HEK293 (cell line): Measurements from ENCODE around the gene GTPBP4.
A peak's percentile ranks its signal among the peaks of the same experiment; 100 is the strongest.

Experiments
- CTCF ChIA-PET: fragments of 350-600 bp; formaldehyde crosslinking; extraction: SDS; loops from one replicate; lab custom pipeline; 2021; ENCODE audit warnings: antibody characterized with exemption; lab: Yijun Ruan, JAX
- POLR2A ChIA-PET: fragments of 300-600 bp; formaldehyde crosslinking; extraction: SDS; loops from one replicate; lab custom pipeline; 2020; ENCODE audit warnings: antibody characterized with exemption, inconsistent platforms; lab: Yijun Ruan, JAX
- H3K27ac ChIP-seq: fragments of 200-500 bp; sonication (Bioruptor generic); 2 replicates; pipeline ENCODE4 v1.5.1; 2014; ENCODE audit warnings: low read depth, low read length, control low read depth, inconsistent platforms; ENCODE audit errors: extremely low read depth
- H3K36me3 ChIP-seq, 2 experiments: fragments of 200-500 bp in 1 of 2; sonication (Bioruptor generic) in 1 of 2; 1 replicate in 1 of 2; 2 replicates in 1 of 2; pipeline ENCODE4 v1.5.1; 2014 to 2017; ENCODE audit warnings: inconsistent platforms in 2 of 2, low read length in 2 of 2; ENCODE audit not compliant: control insufficient read depth in 2 of 2, insufficient read depth in 1 of 2
- H3K4me1 ChIP-seq: fragments of 200-500 bp; sonication (Bioruptor generic); 2 replicates; pipeline ENCODE4 v1.5.1; 2014; ENCODE audit warnings: mild to moderate bottlenecking, low read length, inconsistent platforms; ENCODE audit not compliant: control insufficient read depth, insufficient read depth
- H3K4me3 ChIP-seq: 2 replicates; pipeline ENCODE4 v1.5.1; 2011; ENCODE audit warnings: low read depth, mild to moderate bottlenecking, control low read depth, low read length, moderate library complexity
- H3K9me3 ChIP-seq: fragments of 200-500 bp; sonication (Bioruptor generic); 2 replicates; pipeline ENCODE4 v1.5.1; 2014; ENCODE audit warnings: low read depth, low read length, inconsistent platforms; ENCODE audit not compliant: control insufficient read depth, insufficient read depth
- CTCF ChIP-seq: fragments of 450-650 bp; formaldehyde crosslinking; IDR thresholded peaks from 2 replicates; pipeline ENCODE4 v1.5.1; 2016; ENCODE audit warnings: missing biosample characterization, missing genetic modification characterization
- EGR2 ChIP-seq: fragments of 450-650 bp; formaldehyde crosslinking; IDR thresholded peaks from 2 replicates; pipeline ENCODE4 v1.5.1; 2016; ENCODE audit warnings: low read depth, missing biosample characterization, missing genetic modification characterization
- ELK4 ChIP-seq: IDR thresholded peaks from 2 replicates; pipeline ENCODE4 v1.6.1; 2011; ENCODE audit warnings: mild to moderate bottlenecking, low read depth, low read length, borderline replicate concordance
- INSM2 ChIP-seq: fragments of 450-650 bp; formaldehyde crosslinking; IDR thresholded peaks from 2 replicates; pipeline ENCODE4 v1.5.1; 2016; ENCODE audit warnings: missing biosample characterization, missing genetic modification characterization
- KLF8 ChIP-seq: fragments of 450-650 bp; formaldehyde crosslinking; IDR thresholded peaks from 2 replicates; pipeline ENCODE4 v1.5.1; 2016; ENCODE audit warnings: missing biosample characterization, missing genetic modification characterization
- MYNN ChIP-seq: fragments of 450-650 bp; formaldehyde crosslinking; IDR thresholded peaks from 2 replicates; pipeline ENCODE4 v1.5.1; 2016; ENCODE audit warnings: missing biosample characterization, missing genetic modification characterization, borderline replicate concordance
- PBX3 ChIP-seq: sonication (generic); formaldehyde crosslinking; IDR thresholded peaks from 2 replicates; pipeline ENCODE4 v1.8.1; 2022; ENCODE audit warnings: mild to moderate bottlenecking, moderate library complexity, missing genetic modification reagents
- PRDM4 ChIP-seq: fragments of 450-650 bp; formaldehyde crosslinking; IDR thresholded peaks from 2 replicates; pipeline ENCODE4 v1.5.1; 2017; ENCODE audit warnings: missing biosample characterization, missing genetic modification characterization
- ZBTB1 ChIP-seq: fragments of 450-650 bp; formaldehyde crosslinking; IDR thresholded peaks from 2 replicates; pipeline ENCODE4 v1.5.1; 2016; ENCODE audit warnings: missing biosample characterization, missing genetic modification characterization
- ZBTB17 ChIP-seq: fragments of 450-650 bp; formaldehyde crosslinking; IDR thresholded peaks from 2 replicates; pipeline ENCODE4 v1.5.1; 2016; ENCODE audit warnings: missing biosample characterization, missing genetic modification characterization
- ZBTB21 ChIP-seq: fragments of 450-650 bp; formaldehyde crosslinking; IDR thresholded peaks from 2 replicates; pipeline ENCODE4 v1.5.1; 2017; ENCODE audit warnings: missing biosample characterization, missing genetic modification characterization
- ZFP37 ChIP-seq: fragments of 450-650 bp; formaldehyde crosslinking; IDR thresholded peaks from 2 replicates; pipeline ENCODE4 v1.5.1; 2016; ENCODE audit warnings: missing biosample characterization, missing genetic modification characterization
- ZNF19 ChIP-seq: fragments of 450-650 bp; formaldehyde crosslinking; IDR thresholded peaks from 2 replicates; pipeline ENCODE4; 2016; ENCODE audit warnings: missing biosample characterization, missing genetic modification characterization, low read depth
- ZNF2 ChIP-seq: fragments of 450-650 bp; formaldehyde crosslinking; IDR thresholded peaks from 2 replicates; pipeline ENCODE4 v1.5.1; 2016; ENCODE audit warnings: missing biosample characterization, missing genetic modification characterization
- ZNF274 ChIP-seq, 2 experiments: fragments of 200-500 bp in 1 of 2; fragments of 450-650 bp in 1 of 2; sonication (Bioruptor generic) in 1 of 2; formaldehyde crosslinking in 1 of 2; IDR thresholded peaks; 2 replicates each; pipeline versions ENCODE4 v1.5.1 to v1.6.1; 2014 to 2016; ENCODE audit warnings: borderline replicate concordance in 1 of 2, inconsistent platforms in 1 of 2, low read length in 1 of 2, missing biosample characterization in 1 of 2, missing genetic modification characterization in 1 of 2
- ZNF341 ChIP-seq: fragments of 450-650 bp; formaldehyde crosslinking; IDR thresholded peaks from 2 replicates; pipeline ENCODE4; 2016; ENCODE audit warnings: low read depth, missing biosample characterization, missing genetic modification characterization
- ZNF354C ChIP-seq: fragments of 450-650 bp; formaldehyde crosslinking; IDR thresholded peaks from 2 replicates; pipeline ENCODE4 v1.5.1; 2016; ENCODE audit warnings: missing biosample characterization, missing genetic modification characterization, low read depth, borderline replicate concordance
- ZNF366 ChIP-seq: fragments of 450-650 bp; formaldehyde crosslinking; conservative IDR thresholded peaks from 2 replicates; pipeline ENCODE4 v1.5.1; 2016; ENCODE audit warnings: missing biosample characterization, missing genetic modification characterization
- ZNF391 ChIP-seq: fragments of 450-650 bp; formaldehyde crosslinking; IDR thresholded peaks from 2 replicates; pipeline ENCODE4 v1.5.1; 2016; ENCODE audit warnings: low read depth, missing biosample characterization, missing genetic modification characterization, borderline replicate concordance
- ZNF433 ChIP-seq: fragments of 450-650 bp; formaldehyde crosslinking; IDR thresholded peaks from 2 replicates; pipeline ENCODE4 v1.5.1; 2016; ENCODE audit warnings: missing biosample characterization, missing genetic modification characterization, low read depth
- ZNF501 ChIP-seq: fragments of 450-650 bp; formaldehyde crosslinking; IDR thresholded peaks from 2 replicates; pipeline ENCODE4 v1.5.1; 2016; ENCODE audit warnings: missing biosample characterization, missing genetic modification characterization
- ZNF529 ChIP-seq: fragments of 450-650 bp; formaldehyde crosslinking; IDR thresholded peaks from 2 replicates; pipeline ENCODE4 v1.5.1; 2017; ENCODE audit warnings: missing genetic modification characterization, missing biosample characterization; ENCODE audit not compliant: insufficient replicate concordance
- ZNF555 ChIP-seq: fragments of 450-650 bp; formaldehyde crosslinking; conservative IDR thresholded peaks from 2 replicates; pipeline ENCODE4 v1.5.1; 2017; ENCODE audit warnings: missing biosample characterization, mild to moderate bottlenecking, missing genetic modification characterization, inconsistent platforms
- ZNF623 ChIP-seq: fragments of 450-650 bp; formaldehyde crosslinking; IDR thresholded peaks from 2 replicates; pipeline ENCODE4 v1.5.1; 2016; ENCODE audit warnings: missing biosample characterization, missing genetic modification characterization
- ZNF707 ChIP-seq: fragments of 450-650 bp; formaldehyde crosslinking; IDR thresholded peaks from 2 replicates; pipeline ENCODE4 v1.5.1; 2016; ENCODE audit warnings: missing biosample characterization, missing genetic modification characterization
- ZNF777 ChIP-seq: fragments of 450-650 bp; formaldehyde crosslinking; IDR thresholded peaks from 2 replicates; pipeline ENCODE4 v1.5.1; 2017; ENCODE audit warnings: missing biosample characterization, missing genetic modification characterization, borderline replicate concordance
- ZNF837 ChIP-seq: fragments of 450-650 bp; formaldehyde crosslinking; IDR thresholded peaks from 2 replicates; pipeline ENCODE4 v1.5.1; 2016; ENCODE audit warnings: missing biosample characterization, missing genetic modification characterization
- ZSCAN23 ChIP-seq: fragments of 450-650 bp; formaldehyde crosslinking; IDR thresholded peaks from 2 replicates; pipeline ENCODE4 v1.5.1; 2016; ENCODE audit warnings: missing biosample characterization, missing genetic modification characterization

GTPBP4 gene

GRCh38 chr10:1048349-1048731, 60.1 kb downstream of the GTPBP4 start (continued):
- TF ChIP-seq PBX3 (CRISPR knock-in tag) (no peak; the same call in 1 of the 2 replicates), PRDM4 (tag by site-specific recombination) (no peak), KLF8 (tag by site-specific recombination) (no peak), EGR2 (tag by site-specific recombination) (peak; percentile 84; the same call in 1 of the 2 replicates), ZSCAN23 (tag by site-specific recombination) (no peak), ZNF555 (tag by site-specific recombination) (no peak), CTCF (0 out of 2 replicates have a peak, but pooled peaks have one; percentile 32), ZBTB21 (tag by site-specific recombination) (peak; percentile 66; the same call in 1 of the 2 replicates), ZNF707 (no peak)

- Histone ChIP-seq H3K4me1 (0 out of 2 replicates have a peak, but pooled peaks cover 4% of the 10 kb centered on the region), H3K4me3 (peak within 1 kb of the TSS; percentile 65), H3K27ac (peak within 1 kb of the TSS; percentile 97), H3K9me3 (no peaks in the 10 kb centered on the region), H3K36me3 (peaks cover 0 to 28% of the 10 kb centered on the region in 2 experiments)
- ChIA-PET POLR2A (interaction anchor here (0.6 to 1.7 kb wide), 28 partner anchors 9 to 970 kb away, joined by 3 to 10 read pairs (median 4); partner anchors contain the start of genes ADARB2, GTPBP4, IDI2 and LARP4B), CTCF (interaction anchor here (0.6 kb wide), 1 partner anchor 156 kb away, joined by 4 read pairs; no protein-coding TSS in a partner anchor)
- peak; percentile 71 for TF ChIP-seq ZNF2 (tag by site-specific recombination)
- no peak for TF ChIP-seq ZNF623 (tag by site-specific recombination)
- TF ChIP-seq ZNF777 (tag by site-specific recombination): no peak
- TF ChIP-seq MYNN (tag by site-specific recombination): no peak
- 0 out of 2 replicates have a peak, but pooled peaks have one; percentile 27 for TF ChIP-seq ZFP37 (tag by site-specific recombination)
- TF ChIP-seq ZNF433 (tag by site-specific recombination): no peak
- no peak for TF ChIP-seq ZNF529
- TF ChIP-seq ZNF274 (IDR thresholded peaks at IDR 0.05; ENCODE audit: low read length): no peak
- no peak for TF ChIP-seq ZNF274 (tag by site-specific recombination; IDR thresholded peaks at IDR 0.05; ENCODE audit: borderline replicate concordance)
- TF ChIP-seq ZNF354C (tag by site-specific recombination): no peak
- no peak for TF ChIP-seq ZNF837 (tag by site-specific recombination)
- TF ChIP-seq ZBTB1: no peak
- TF ChIP-seq ZNF366: no peak
- peak; percentile 89 for TF ChIP-seq ZNF501 (tag by site-specific recombination)
- 0 out of 2 replicates have a peak, but pooled peaks have one; percentile 31 for TF ChIP-seq INSM2
- TF ChIP-seq ELK4: no peak; the same call in 1 of the 2 replicates
- TF ChIP-seq ZNF341 (tag by site-specific recombination): peak; percentile 56
- TF ChIP-seq ZNF391: 0 out of 2 replicates have a peak, but pooled peaks have one; percentile 54
- TF ChIP-seq ZBTB17 (tag by site-specific recombination): peak; percentile 77
- TF ChIP-seq ZNF19: no peak
Measured at GRCh38 chr10:1048732-1049424, 60.6 kb downstream of the GTPBP4 start, which contains the start of gene IDI1. IDI1 (minus strand) TSS chr10:1049119; CDS start chr10:1049003, 116 bp downstream.
